ENCODE data around the gene PRR14. TPM values are rescaled to one million over a fixed set of nuclear protein-coding genes. Genes with fewer than 3 reads are reported as not detected.

Gene PRR14
- total RNA-seq, 2 experiments from 2014 or later, result 87.6 to 91.4 TPM

DNA sequence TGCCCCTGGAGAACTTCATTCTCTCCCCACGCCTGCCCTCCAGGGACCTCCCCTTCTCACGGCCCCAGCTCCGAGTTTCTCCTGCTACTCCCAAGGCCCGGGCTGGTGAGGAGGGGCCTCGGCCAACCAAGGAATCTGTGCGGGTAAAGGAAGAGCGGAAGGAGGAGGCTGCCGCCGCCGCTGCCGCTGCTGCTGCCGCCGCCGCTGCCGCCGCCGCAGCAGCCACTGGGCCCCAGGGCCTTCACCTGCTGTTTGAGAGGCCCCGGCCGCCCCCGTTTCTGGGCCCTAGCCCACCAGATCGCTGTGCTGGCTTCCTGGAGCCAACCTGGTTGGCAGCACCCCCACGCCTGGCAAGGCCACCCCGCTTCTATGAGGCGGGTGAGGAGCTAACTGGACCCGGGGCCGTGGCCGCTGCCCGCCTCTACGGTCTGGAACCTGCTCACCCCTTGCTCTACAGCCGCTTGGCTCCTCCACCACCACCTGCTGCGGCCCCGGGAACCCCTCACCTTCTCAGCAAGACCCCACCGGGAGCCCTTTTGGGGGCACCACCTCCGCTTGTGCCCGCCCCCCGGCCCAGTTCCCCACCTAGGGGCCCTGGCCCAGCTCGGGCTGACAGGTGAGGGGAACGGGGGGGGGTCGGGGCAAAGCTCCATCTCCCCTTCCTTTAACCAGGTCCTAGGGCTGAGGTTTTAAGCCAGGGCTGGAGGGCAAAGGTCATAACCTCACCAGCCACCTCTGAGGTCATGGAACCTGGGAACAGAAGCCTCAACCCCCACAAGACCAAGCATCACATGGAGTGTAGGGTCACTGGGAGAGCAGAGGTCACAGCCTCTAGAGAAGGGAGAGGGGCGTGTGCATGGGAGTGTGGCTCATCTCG lies 18.5 kb downstream of the PRR14 start:
- no peak overlapping the region for H3K27ac Mint-ChIP-seq
- no peak overlapping the region for H3K4me3 Mint-ChIP-seq
- DNase-seq (no peak), ATAC-seq (no peak)
- H3K27me3 Mint-ChIP-seq (ENCODE audit: low read depth), result no peaks in the 10 kb centered on the region
- peaks cover 3% of the 10 kb centered on the region for H3K4me1 Mint-ChIP-seq (ENCODE audit: low read depth)
- ChIA-PET POLR2A (no interaction called here), CTCF (no interaction called here)
- peaks cover 39% of the 10 kb centered on the region for H3K36me3 Mint-ChIP-seq (ENCODE audit: low read depth)
- no peaks in the 10 kb centered on the region for H3K9me3 Mint-ChIP-seq (ENCODE audit: insufficient read depth)

DNA sequence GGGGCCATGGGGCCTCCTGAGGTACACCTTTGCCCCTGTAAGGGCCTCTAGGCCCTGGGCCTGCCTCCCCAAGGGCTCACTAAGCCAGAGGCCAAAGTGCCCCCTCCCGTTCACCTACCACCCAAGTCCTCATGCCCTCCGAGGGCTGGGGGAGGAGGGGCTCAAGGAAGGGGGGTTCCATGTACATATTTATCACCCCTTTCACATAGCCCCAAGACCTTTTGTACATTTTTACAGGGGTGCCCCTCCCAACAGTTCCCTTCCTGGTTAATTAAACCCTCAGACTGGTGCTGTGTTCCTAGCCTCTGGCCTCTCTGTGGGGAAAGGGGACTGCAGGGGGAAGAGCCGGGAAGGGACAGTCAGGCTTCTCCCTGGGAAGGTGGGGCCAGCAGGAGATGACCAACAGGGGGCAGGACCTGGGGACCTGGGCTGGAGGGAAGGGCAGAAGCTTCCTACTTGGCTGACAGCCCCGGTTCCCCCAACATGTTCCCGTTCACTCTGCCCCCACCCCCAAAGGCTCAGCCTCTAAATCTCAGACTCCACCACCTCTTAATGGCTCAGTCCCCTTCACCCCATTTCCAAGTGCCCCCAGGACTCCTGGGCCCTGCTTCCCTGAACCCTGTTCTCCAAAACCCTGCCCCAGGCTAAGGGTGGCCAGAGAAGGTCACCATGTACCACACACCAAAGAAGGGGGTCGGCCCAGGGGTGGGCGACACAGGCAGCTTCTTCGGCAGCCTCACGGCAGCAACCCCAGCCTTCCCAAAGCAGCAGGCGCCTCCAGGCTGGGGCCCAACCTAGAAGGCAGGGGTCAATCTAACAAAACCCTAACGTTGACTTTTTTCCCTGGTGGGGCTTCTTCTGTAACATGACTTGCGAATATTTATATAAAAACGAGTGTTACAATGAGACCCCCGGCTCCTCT lies 19.4 kb downstream of the PRR14 start:
- no peak for DNase-seq
- no peak for ATAC-seq
- Mint-ChIP-seq H3K27me3 (ENCODE audit: low read depth) (no peaks in the 10 kb centered on the region), H3K36me3 (ENCODE audit: low read depth) (peaks cover 34% of the 10 kb centered on the region), H3K4me1 (ENCODE audit: low read depth) (no peaks in the 10 kb centered on the region), H3K9me3 (ENCODE audit: insufficient read depth) (no peaks in the 10 kb centered on the region), H3K4me3 (no peak overlapping the region), H3K27ac (no peak overlapping the region)
- POLR2A ChIA-PET, result no interaction called here
- CTCF ChIA-PET, result no interaction called here

DNA sequence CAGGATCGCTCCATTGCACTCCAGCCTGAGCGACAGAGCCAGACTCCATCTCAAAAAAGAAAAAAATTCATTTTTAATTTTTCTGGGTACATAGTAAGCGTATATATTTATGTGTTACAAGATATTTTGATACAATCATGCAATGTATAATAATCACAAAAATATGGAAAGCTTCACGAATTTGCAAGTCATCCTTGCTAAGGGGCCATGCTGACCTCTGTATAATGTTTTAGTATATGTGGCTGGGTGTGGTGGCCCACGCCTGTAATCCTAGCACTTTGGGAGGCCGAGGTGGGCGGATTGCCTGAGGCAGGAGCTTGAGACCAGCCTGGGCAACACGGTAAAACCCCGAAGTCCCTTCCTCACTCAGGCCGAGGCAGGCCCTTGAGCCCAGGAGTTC lies 24.4 kb downstream of the PRR14 start:
- CTCF ChIA-PET, result interaction anchor here (1.3 kb wide), 1 partner anchor 19 kb away, joined by 10 read pairs; no protein-coding TSS in a partner anchor
- H3K27me3 Mint-ChIP-seq (ENCODE audit: low read depth), result no peaks in the 10 kb centered on the region
- POLR2A ChIA-PET, result interaction anchor here (0.8 to 0.9 kb wide), 2 partner anchors 10 to 18 kb away, joined by 3 read pairs; no protein-coding TSS in a partner anchor
- peaks cover 5% of the 10 kb centered on the region for H3K36me3 Mint-ChIP-seq (ENCODE audit: low read depth)
- H3K4me1 Mint-ChIP-seq (ENCODE audit: low read depth), result no peaks in the 10 kb centered on the region
- no peak overlapping the region for H3K27ac Mint-ChIP-seq
- ATAC-seq (no peak), DNase-seq (no peak)
- no peak overlapping the region for H3K4me3 Mint-ChIP-seq
- H3K9me3 Mint-ChIP-seq (ENCODE audit: insufficient read depth), result no peaks in the 10 kb centered on the region

DNA sequence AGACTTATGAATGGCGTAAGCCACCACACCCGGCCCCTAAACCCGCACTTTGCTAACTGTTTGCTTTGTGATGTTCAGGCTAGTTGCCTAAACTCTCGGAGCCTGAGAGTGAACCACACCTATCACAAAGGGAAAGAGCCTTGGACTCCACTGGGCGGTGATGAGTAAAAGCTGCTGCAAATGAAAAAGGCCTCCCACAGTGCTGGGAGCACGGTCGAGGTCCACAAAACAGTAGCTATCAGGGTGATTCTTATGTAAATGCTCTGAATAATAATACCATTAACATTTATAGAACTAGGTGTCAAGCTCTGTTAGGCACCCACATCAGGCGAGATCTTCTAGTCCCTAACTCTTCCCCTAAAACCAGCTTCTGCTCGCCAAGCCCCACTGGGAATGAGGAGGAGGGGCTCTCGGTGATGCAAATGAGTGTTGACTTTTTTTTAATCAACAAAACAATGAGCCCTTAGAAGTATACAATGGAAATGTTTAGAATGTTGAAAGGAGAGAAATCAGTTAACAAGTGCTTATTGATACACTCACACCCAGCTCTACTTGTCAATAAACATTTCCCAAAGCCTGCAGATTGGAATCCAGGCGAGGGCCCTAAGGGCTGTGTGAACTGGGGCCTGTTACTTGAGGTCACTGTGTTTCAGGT lies 27.3 kb downstream of the PRR14 start:
- Mint-ChIP-seq H3K27ac (no peak overlapping the region), H3K9me3 (ENCODE audit: insufficient read depth) (no peaks in the 10 kb centered on the region), H3K4me3 (no peak overlapping the region), H3K27me3 (ENCODE audit: low read depth) (no peaks in the 10 kb centered on the region), H3K36me3 (ENCODE audit: low read depth) (no peaks in the 10 kb centered on the region), H3K4me1 (ENCODE audit: low read depth) (no peaks in the 10 kb centered on the region)
- DNase-seq (no peak), ATAC-seq (no peak)
- POLR2A ChIA-PET, result interaction anchor here (0.6 kb wide), 1 partner anchor 315 kb away, joined by 3 read pairs; no protein-coding TSS in a partner anchor
- CTCF ChIA-PET, result interaction anchor here (0.8 to 1.9 kb wide), 3 partner anchors 16 to 248 kb away, joined by 3 to 13 read pairs (median 4); partner anchors contain the start of gene DCTPP1

DNA sequence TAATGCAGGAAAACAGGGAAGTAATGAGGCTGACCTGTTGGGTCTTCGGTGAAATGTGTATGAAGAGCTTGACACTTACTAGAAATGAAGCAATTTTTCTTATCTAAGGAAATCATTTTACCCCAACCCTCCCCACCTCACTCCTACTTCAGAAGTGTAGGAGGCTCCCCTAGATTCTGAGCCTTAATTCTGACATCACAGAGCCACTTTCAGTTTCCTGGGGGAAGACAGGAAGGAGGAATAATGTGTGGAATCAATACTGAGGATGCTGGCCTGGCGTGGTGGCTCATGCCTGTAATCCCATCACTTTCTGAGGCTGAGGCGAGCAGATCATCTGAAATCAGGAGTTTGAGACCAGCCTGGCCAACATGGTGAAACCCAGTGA lies 27.8 kb downstream of the PRR14 start:
- no peaks in the 10 kb centered on the region for H3K4me1 Mint-ChIP-seq (ENCODE audit: low read depth)
- no peak overlapping the region for H3K27ac Mint-ChIP-seq
- DNase-seq (no peak), ATAC-seq (no peak)
- ChIA-PET POLR2A (interaction anchor here (0.6 kb wide), 1 partner anchor 315 kb away, joined by 3 read pairs; no protein-coding TSS in a partner anchor), CTCF (interaction anchor here (0.8 to 1.9 kb wide), 3 partner anchors 15 to 249 kb away, joined by 3 to 13 read pairs (median 4); partner anchors contain the start of gene DCTPP1)
- no peaks in the 10 kb centered on the region for H3K36me3 Mint-ChIP-seq (ENCODE audit: low read depth)
- H3K27me3 Mint-ChIP-seq (ENCODE audit: low read depth), result no peaks in the 10 kb centered on the region
- H3K4me3 Mint-ChIP-seq, result no peak overlapping the region
- no peaks in the 10 kb centered on the region for H3K9me3 Mint-ChIP-seq (ENCODE audit: insufficient read depth)

DNA sequence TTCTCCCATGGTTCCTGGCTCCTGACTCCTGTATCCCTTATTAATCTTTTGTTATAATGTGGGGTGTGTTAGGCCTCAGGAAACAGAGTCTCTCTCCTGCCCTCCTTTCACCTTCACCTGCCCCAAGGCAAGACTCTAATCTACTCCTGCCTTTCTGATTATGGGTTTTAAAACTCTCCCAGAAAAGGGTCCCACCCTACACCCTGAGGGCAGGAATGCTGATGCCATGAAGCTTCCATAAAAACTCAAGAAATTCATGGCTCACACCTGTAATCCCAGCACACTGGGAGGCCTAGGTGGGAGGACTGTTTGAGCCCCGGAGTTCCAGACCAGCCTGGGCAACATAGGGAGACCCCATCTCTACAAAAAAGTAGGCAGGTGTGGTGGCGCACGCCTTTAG lies 29.6 kb downstream of the PRR14 start:
- Mint-ChIP-seq H3K27me3 (ENCODE audit: low read depth) (no peaks in the 10 kb centered on the region), H3K36me3 (ENCODE audit: low read depth) (no peaks in the 10 kb centered on the region), H3K4me1 (ENCODE audit: low read depth) (no peaks in the 10 kb centered on the region), H3K4me3 (no peak overlapping the region), H3K27ac (no peak overlapping the region), H3K9me3 (ENCODE audit: insufficient read depth) (no peaks in the 10 kb centered on the region)
- ChIA-PET POLR2A (no interaction called here), CTCF (interaction anchor here (1.9 kb wide), 1 partner anchor 14 kb away, joined by 5 read pairs; no protein-coding TSS in a partner anchor)
- DNase-seq (no peak), ATAC-seq (no peak)

DNA sequence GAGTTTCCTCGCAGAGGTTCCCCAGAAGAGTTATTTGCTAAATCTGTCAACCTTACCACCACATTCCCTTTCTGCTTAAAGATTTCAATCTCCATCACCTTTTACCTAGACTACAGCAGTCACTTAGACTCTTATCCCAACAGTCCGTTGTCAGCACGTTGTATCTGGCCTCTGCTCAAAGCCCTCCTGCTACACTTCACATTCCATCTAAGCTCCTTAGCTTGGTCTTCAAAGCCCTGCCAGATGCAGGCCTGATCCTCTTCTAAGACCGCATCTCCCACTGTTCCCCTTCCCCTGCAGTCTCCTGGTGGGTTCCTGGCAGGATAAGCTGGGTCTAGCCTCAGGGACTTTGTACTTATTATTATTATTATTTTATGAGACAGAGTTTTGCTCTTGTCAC lies 37.9 kb downstream of the PRR14 start:
- DNase-seq (no peak), ATAC-seq (no peak)
- H3K27me3 Mint-ChIP-seq (ENCODE audit: low read depth), result no peaks in the 10 kb centered on the region
- H3K9me3 Mint-ChIP-seq (ENCODE audit: insufficient read depth), result no peaks in the 10 kb centered on the region
- H3K36me3 Mint-ChIP-seq (ENCODE audit: low read depth), result no peaks in the 10 kb centered on the region
- H3K4me1 Mint-ChIP-seq (ENCODE audit: low read depth), result peaks cover 9% of the 10 kb centered on the region
- POLR2A ChIA-PET, result no interaction called here
- H3K27ac Mint-ChIP-seq, result no peak overlapping the region
- no peak overlapping the region for H3K4me3 Mint-ChIP-seq
- CTCF ChIA-PET, result interaction anchor here (1.1 kb wide), 1 partner anchor 28 kb away, joined by 3 read pairs; no protein-coding TSS in a partner anchor

DNA sequence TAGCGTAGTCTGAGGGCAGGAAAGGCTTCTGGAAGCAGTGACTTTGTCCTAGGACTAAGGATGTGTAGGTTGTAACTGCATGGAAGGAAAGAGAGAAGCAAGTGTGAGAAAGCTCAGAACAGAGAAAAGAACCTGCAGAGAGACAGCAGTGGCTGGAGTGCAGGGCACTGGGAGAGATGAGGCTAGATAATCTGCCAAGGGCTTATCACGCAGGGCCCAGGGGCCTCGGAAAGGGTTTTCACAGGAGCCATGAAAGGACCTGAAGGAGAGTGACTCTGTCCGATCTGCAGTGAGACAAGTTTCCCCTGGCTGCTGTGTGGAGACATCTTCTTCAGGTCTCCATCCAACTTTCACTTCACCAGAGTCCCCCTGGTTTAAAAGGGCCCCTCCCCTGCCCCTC lies 41.1 kb downstream of the PRR14 start:
- Mint-ChIP-seq H3K27me3 (ENCODE audit: low read depth) (no peaks in the 10 kb centered on the region), H3K36me3 (ENCODE audit: low read depth) (no peaks in the 10 kb centered on the region), H3K9me3 (ENCODE audit: insufficient read depth) (no peaks in the 10 kb centered on the region), H3K27ac (no peak overlapping the region), H3K4me1 (ENCODE audit: low read depth) (peaks cover 22% of the 10 kb centered on the region), H3K4me3 (no peak overlapping the region)
- CTCF ChIA-PET, result interaction anchor here (3.9 to 8.2 kb wide), 2 partner anchors 32 to 42 kb away, joined by 26 to 129 read pairs; partner anchors contain the start of genes FBRS and PRR14
- ATAC-seq, result no peak
- DNase-seq, result no peak
- POLR2A ChIA-PET, result interaction anchor here (0.7 to 6.8 kb wide), 2 partner anchors 32 to 474 kb away, joined by 8 to 72 read pairs; partner anchors contain the start of gene FBRS

DNA sequence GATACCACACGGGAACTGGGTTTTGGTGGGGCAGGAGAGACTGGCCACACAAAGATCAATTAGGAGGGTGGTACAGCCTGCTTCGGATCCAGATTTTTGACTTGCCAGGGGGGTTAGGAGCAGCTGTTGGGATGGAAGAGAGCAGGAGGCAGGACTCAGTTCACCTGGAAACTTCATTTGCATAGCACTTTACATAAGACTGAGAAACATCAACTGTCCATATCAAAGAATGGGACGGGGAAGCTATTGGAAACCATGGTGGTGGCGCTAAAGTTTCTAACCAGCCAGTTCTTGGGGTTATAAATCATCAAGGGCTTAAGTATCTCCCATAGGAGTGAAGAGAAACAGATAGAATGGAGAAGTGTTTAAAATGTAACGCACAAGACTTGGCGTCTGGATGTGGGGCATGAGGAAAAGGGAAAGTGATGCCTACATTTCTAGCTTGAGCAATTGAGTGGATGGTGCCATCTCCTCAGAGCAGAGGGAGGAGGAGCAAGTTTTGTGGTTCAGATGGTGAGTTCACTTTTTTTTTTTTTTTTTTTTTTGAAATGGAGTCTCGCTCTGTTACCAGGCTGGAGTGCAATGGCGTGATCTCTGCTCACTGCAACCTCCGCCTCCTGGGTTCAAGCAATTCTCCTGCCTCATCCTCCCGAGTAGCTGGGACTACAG lies 41.8 kb downstream of the PRR14 start:
- Mint-ChIP-seq H3K4me1 (ENCODE audit: low read depth) (peaks cover 28% of the 10 kb centered on the region), H3K9me3 (ENCODE audit: insufficient read depth) (no peaks in the 10 kb centered on the region), H3K36me3 (ENCODE audit: low read depth) (no peaks in the 10 kb centered on the region), H3K27me3 (ENCODE audit: low read depth) (no peaks in the 10 kb centered on the region), H3K27ac (peak overlapping the region; percentile 10), H3K4me3 (no peak overlapping the region)
- CTCF ChIA-PET, result interaction anchor here (1.3 to 8.2 kb wide), 8 partner anchors 8 to 127 kb away, joined by 4 to 129 read pairs (median 8); partner anchors contain the start of genes FBRS and PRR14
- ATAC-seq, result no peak
- POLR2A ChIA-PET, result interaction anchor here (1.3 to 6.8 kb wide), 2 partner anchors 32 to 42 kb away, joined by 4 to 72 read pairs; partner anchors contain the start of genes FBRS and PRR14
- no peak for DNase-seq

DNA sequence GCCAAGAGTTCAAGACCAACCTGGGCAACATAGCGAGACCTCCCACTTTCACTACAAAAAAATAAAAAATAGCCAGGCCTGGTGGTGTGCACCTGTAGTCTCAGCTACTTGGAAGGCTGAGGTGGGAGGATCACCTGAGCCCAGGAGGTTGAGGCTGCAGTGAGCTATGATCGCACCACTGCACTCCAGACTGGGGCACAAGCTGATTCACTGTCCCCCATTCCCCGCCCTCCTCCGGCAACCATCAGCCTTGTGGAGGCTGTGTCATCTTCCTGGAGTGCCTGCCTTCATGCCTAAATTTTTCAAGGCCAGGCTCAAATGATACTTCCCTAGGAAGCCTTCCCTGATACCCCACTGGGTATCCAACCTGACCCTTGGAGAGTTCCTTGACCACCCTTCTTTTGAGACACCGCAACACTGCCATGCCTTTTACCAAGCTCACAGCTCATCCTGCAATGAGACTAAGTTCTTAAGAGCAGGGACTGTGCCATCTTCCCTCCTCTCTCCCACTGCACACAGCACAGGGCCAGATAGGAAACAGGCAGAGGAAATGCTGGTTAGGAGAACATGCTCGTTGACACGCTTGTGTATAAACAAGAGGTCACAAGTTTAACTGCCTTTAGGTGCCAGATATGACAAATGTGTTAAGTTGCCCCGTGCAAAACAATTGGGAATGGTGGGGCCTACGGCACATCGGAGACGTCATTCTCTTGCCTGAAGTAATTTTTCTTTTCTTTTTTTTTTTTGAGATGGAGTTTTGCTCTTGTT lies 44.4 kb downstream of the PRR14 start:
- Mint-ChIP-seq H3K9me3 (ENCODE audit: insufficient read depth) (no peaks in the 10 kb centered on the region), H3K27ac (no peak overlapping the region), H3K36me3 (ENCODE audit: low read depth) (peaks cover 12% of the 10 kb centered on the region), H3K27me3 (ENCODE audit: low read depth) (no peaks in the 10 kb centered on the region), H3K4me3 (no peak overlapping the region), H3K4me1 (ENCODE audit: low read depth) (peaks cover 42% of the 10 kb centered on the region)
- no peak for ATAC-seq
- CTCF ChIA-PET, result interaction anchor here (0.9 to 8.2 kb wide), 18 partner anchors 11 to 265 kb away, joined by 3 to 129 read pairs (median 6); partner anchors contain the start of genes DCTPP1, FBRS, PRR14 and ZNF689
- POLR2A ChIA-PET, result interaction anchor here (0.6 to 6.8 kb wide), 3 partner anchors 35 to 176 kb away, joined by 3 to 72 read pairs (median 4); partner anchors contain the start of genes FBRS and PRR14
- DNase-seq, result no peak
